ENCODE measurements around the gene PPP1R18. TPM values are rescaled to one million over a fixed set of nuclear protein-coding genes. Genes with fewer than 3 reads are reported as not detected.

Gene PPP1R18
- total RNA-seq, 1 donor from 2014 or later, result 156 TPM

DNA sequence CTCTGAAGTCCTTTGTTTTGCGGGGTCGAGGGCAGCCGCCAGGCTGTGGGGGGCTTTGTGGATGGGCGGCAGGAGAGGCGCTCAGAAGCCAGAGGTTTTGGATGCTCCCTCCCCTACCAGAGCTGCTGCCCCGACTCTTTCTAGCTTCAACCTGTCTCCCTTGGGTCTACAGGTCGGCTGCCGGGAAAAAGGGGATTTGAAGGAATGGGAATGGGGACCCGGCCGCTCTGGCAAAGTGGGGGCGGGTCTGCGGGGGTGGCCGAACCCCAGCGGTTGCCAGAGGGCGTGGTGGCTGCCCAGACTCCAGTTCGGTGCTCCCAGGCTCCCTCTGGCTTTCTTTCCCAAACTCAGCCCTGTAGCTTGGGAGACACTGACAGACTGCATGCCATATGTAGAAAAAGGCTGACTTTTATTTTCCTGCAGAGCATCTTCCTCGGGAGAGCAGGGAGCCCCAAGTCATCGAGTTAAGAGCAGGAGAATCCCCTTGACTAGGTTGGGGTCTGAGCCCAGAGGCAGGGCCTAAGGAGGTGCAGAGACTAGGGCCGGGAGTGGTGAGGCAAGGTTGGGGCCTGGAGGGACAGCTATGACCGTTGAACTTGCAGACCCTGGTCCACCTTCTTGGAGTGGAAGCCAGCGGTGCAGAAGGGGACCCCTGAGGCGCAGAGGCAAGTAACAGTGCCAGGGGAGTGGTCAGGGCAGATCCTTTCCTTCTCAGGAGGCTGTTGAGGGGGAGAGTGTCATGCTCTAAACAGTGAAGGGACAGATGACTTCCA, 1.4 kb upstream of the PPP1R18 start:
- no peaks in the 10 kb centered on the region for H3K27me3 Mint-ChIP-seq (ENCODE audit: low read depth, unreplicated experiment)
- Histone ChIP-seq H4K20me1 (ENCODE audit: insufficient read depth, low read length) (peaks cover 34% of the 10 kb centered on the region), H3K27me3 (ENCODE audit: insufficient read depth, low read length) (no peaks in the 10 kb centered on the region), H3K36me3 (ENCODE audit: insufficient read depth, low read length) (no peaks in the 10 kb centered on the region), H3K79me2 (ENCODE audit: insufficient read depth, low read length) (peaks cover 72% of the 10 kb centered on the region), H3K4me3 (ENCODE audit: insufficient read depth, low read depth, low read length) (peak overlapping the region; percentile 87), H2AFZ (ENCODE audit: low read depth, low read length) (peak overlapping the region; percentile 44), H3K9me3 (ENCODE audit: insufficient read depth, low read depth, low read length) (no peaks in the 10 kb centered on the region), H3K4me1 (ENCODE audit: insufficient read depth, low read length) (peaks cover 38% of the 10 kb centered on the region), H3K4me2 (ENCODE audit: low read length) (peak overlapping the region; percentile 100), H3K27ac (ENCODE audit: low read depth, low read length) (peak overlapping the region; percentile 95), H3K9ac (ENCODE audit: low read length) (peak overlapping the region; percentile 98)
- FAIRE-seq (no peak), DNase-seq (ENCODE audit: low read depth) (peak; percentile 26)
- peaks cover 2% of the 10 kb centered on the region for H3K9me3 Mint-ChIP-seq (ENCODE audit: unreplicated experiment)
- peak overlapping the region; percentile 87 for H3K27ac Mint-ChIP-seq (ENCODE audit: unreplicated experiment)
- TF ChIP-seq EZH2 (IDR thresholded peaks at IDR 0.05; ENCODE audit: insufficient read depth, low read length), result no peak
- TF ChIP-seq, protein P1, sequence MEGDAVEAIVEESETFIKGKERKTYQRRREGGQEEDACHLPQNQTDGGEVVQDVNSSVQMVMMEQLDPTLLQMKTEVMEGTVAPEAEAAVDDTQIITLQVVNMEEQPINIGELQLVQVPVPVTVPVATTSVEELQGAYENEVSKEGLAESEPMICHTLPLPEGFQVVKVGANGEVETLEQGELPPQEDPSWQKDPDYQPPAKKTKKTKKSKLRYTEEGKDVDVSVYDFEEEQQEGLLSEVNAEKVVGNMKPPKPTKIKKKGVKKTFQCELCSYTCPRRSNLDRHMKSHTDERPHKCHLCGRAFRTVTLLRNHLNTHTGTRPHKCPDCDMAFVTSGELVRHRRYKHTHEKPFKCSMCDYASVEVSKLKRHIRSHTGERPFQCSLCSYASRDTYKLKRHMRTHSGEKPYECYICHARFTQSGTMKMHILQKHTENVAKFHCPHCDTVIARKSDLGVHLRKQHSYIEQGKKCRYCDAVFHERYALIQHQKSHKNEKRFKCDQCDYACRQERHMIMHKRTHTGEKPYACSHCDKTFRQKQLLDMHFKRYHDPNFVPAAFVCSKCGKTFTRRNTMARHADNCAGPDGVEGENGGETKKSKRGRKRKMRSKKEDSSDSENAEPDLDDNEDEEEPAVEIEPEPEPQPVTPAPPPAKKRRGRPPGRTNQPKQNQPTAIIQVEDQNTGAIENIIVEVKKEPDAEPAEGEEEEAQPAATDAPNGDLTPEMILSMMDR (IDR thresholded peaks at IDR 0.05; ENCODE audit: insufficient read depth, low read depth, low read length), result no peak
- H3K36me3 Mint-ChIP-seq (ENCODE audit: low read depth, unreplicated experiment), result peaks cover 15% of the 10 kb centered on the region
- peak overlapping the region; percentile 97 for H3K4me3 Mint-ChIP-seq (ENCODE audit: unreplicated experiment)
- H3K4me1 Mint-ChIP-seq (ENCODE audit: low read depth, unreplicated experiment), result peaks cover 36% of the 10 kb centered on the region

DNA sequence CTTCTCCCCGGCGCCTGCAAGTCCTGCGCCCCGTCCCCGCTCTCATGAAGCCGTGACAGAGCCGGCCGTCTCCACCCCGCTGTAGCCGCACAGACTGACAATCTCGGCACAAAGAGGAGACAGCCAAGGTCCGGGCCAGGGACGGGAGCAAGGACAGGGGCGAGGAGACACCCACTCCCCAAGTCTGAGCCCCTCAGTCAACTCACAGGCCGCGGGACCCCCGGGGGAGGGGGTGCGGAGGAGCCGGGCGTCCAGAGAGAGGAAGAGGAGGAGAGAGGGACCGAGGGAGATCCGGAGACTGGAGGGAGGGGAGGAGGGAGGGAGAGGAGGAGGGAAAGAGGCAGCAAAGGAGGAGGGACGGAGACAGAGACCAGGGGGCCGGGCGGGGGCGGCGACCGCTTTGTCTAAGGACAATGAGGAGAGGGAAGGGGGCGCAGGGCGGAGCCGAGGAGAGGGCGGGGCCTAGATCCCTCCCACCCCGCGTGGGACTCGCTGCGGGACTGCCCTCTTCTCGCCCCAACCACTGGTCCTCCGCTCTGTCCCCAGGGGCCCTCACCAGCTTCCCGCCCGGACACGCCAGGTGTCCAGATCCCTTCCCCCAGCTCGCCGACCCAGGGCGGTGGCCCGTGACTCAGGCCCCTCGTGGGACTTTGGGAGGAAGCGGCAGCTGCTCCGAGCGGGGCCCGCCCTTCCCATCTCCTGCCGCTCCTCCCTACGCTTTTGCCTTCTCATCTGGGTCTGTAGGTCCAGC, 638 bp upstream of the PPP1R18 start:
- Mint-ChIP-seq H3K9me3 (ENCODE audit: unreplicated experiment) (peaks cover 2% of the 10 kb centered on the region), H3K4me1 (ENCODE audit: low read depth, unreplicated experiment) (peaks cover 33% of the 10 kb centered on the region), H3K27me3 (ENCODE audit: low read depth, unreplicated experiment) (no peaks in the 10 kb centered on the region), H3K4me3 (ENCODE audit: unreplicated experiment) (peak overlapping the region; percentile 97), H3K36me3 (ENCODE audit: low read depth, unreplicated experiment) (peaks cover 15% of the 10 kb centered on the region), H3K27ac (ENCODE audit: unreplicated experiment) (peak overlapping the region; percentile 87)
- H3K4me2 ChIP-seq (ENCODE audit: low read length), result peak overlapping the region; percentile 100
- peaks cover 79% of the 10 kb centered on the region for H3K79me2 ChIP-seq (ENCODE audit: insufficient read depth, low read length)
- no peak for TF ChIP-seq EZH2 (IDR thresholded peaks at IDR 0.05; ENCODE audit: insufficient read depth, low read length)
- TF ChIP-seq, protein P1 (IDR thresholded peaks at IDR 0.05; ENCODE audit: insufficient read depth, low read depth, low read length), result no peak
- peak overlapping the region; percentile 87 for H3K4me3 ChIP-seq (ENCODE audit: insufficient read depth, low read depth, low read length)
- peak overlapping the region; percentile 98 for H3K9ac ChIP-seq (ENCODE audit: low read length)
- H3K27ac ChIP-seq (ENCODE audit: low read depth, low read length), result peak overlapping the region; percentile 95
- H3K4me1 ChIP-seq (ENCODE audit: insufficient read depth, low read length), result peaks cover 44% of the 10 kb centered on the region
- H4K20me1 ChIP-seq (ENCODE audit: insufficient read depth, low read length), result peaks cover 41% of the 10 kb centered on the region
- peak overlapping the region; percentile 44 for H2AFZ ChIP-seq (ENCODE audit: low read depth, low read length)
- peak; percentile 94 for DNase-seq (ENCODE audit: low read depth)
- FAIRE-seq, result no peak
- no peaks in the 10 kb centered on the region for H3K27me3 ChIP-seq (ENCODE audit: insufficient read depth, low read length)
- no peaks in the 10 kb centered on the region for H3K9me3 ChIP-seq (ENCODE audit: insufficient read depth, low read depth, low read length)
- H3K36me3 ChIP-seq (ENCODE audit: insufficient read depth, low read length), result no peaks in the 10 kb centered on the region

All from astrocyte (in vitro differentiated cells and primary cell).